IMR-90 (cell line): ENCODE measurements around the gene ZNF219. TPM values are rescaled to one million over a fixed set of nuclear protein-coding genes. Genes with fewer than 3 reads are reported as not detected.
A peak's percentile ranks its signal among the peaks of the same experiment; 100 is the strongest.

Experiments
- ATAC-seq: fragments of 200-7000 bp; cut with Tn5 transposase; 2 replicates; pipeline ENCODE4 v1.9.1; 2020; ENCODE audit warnings: low read depth, mild to moderate bottlenecking, moderate library complexity
- BruUV-seq: library from RNA; stranded (reverse); fragments of 400-500 nt; replicated peaks from 2 replicates; lab custom pipeline; 2021; lab: Mats Ljungman, UMichigan
- CTCF ChIA-PET: fragments of 300-600 bp; formaldehyde crosslinking; extraction: SDS; loops from one replicate; lab custom pipeline; 2021; ENCODE audit warnings: antibody characterized with exemption; lab: Yijun Ruan, JAX
- POLR2A ChIA-PET: fragments of 300-600 bp; sonication (Branson Sonifier 250); formaldehyde crosslinking; loops from one replicate; lab custom pipeline; 2022; ENCODE audit warnings: antibody characterized with exemption; ENCODE audit not compliant: unreplicated experiment; lab: Charles Lee
- DNase-seq: peaks from one replicate; pipeline ENCODE4 v3.0.0; 2013
- H2AFZ ChIP-seq: replicated peaks from 2 replicates; pipeline ENCODE3; 2013; ENCODE audit warnings: low read length, mild to moderate bottlenecking; ENCODE audit not compliant: poor library complexity
- H2AK5ac ChIP-seq: 2 replicates; pipeline ENCODE4 v1.6.1; 2013; ENCODE audit warnings: low read depth, low read length, inconsistent platforms
- H2AK9ac ChIP-seq: replicated peaks from 2 replicates; pipeline ENCODE3; 2013; ENCODE audit warnings: mild to moderate bottlenecking, low read depth, low read length, moderate library complexity; ENCODE audit not compliant: poor library complexity
- H2BK120ac ChIP-seq: 2 replicates; pipeline ENCODE4 v1.6.1; 2013; ENCODE audit warnings: low read depth, low read length, inconsistent platforms
- H2BK15ac ChIP-seq: 3 replicates; pipeline ENCODE4 v1.6.1; 2013; ENCODE audit warnings: low read depth, low read length, inconsistent platforms
- H2BK20ac ChIP-seq: 2 replicates; pipeline ENCODE4 v1.6.1; 2013; ENCODE audit warnings: low read depth, mild to moderate bottlenecking, inconsistent platforms, low read length, moderate library complexity
- H2BK5ac ChIP-seq: 2 replicates; pipeline ENCODE4 v1.6.1; 2013; ENCODE audit warnings: mild to moderate bottlenecking, low read depth, low read length, inconsistent platforms; ENCODE audit not compliant: poor library complexity, severe bottlenecking
- H3K14ac ChIP-seq: replicated peaks from 2 replicates; pipeline ENCODE4 v1.6.1; 2013; ENCODE audit warnings: low read depth, low read length, inconsistent platforms
- H3K18ac ChIP-seq: 2 replicates; pipeline ENCODE4 v1.6.1; 2013; ENCODE audit warnings: low read depth, low read length, control low read depth
- H3K23ac ChIP-seq: 2 replicates; pipeline ENCODE4 v1.6.1; 2013; ENCODE audit warnings: low read depth, low read length, inconsistent platforms
- H3K27ac ChIP-seq: 2 replicates; pipeline ENCODE4 v1.5.1; 2013; ENCODE audit warnings: mild to moderate bottlenecking, control low read depth, low read length; ENCODE audit not compliant: insufficient read depth
- H3K27me3 ChIP-seq: 2 replicates; pipeline ENCODE4 v1.6.1; 2013; ENCODE audit warnings: low read length; ENCODE audit not compliant: control insufficient read depth, insufficient read depth
- H3K36me3 ChIP-seq: 2 replicates; pipeline ENCODE4 v1.6.1; 2013; ENCODE audit warnings: low read length, mixed read lengths; ENCODE audit not compliant: control insufficient read depth, insufficient read depth
- H3K4ac ChIP-seq: 2 replicates; pipeline ENCODE4 v1.6.1; 2013; ENCODE audit warnings: low read depth, low read length, inconsistent platforms
- H3K4me1 ChIP-seq: 2 replicates; pipeline ENCODE4 v1.6.1; 2013; ENCODE audit warnings: low read length, mixed read lengths; ENCODE audit not compliant: control insufficient read depth, insufficient read depth
- H3K4me2 ChIP-seq: 2 replicates; pipeline ENCODE4 v1.6.1; 2013; ENCODE audit warnings: low read depth, mild to moderate bottlenecking, control low read depth, low read length, moderate library complexity
- H3K4me3 ChIP-seq: 2 replicates; pipeline ENCODE4 v1.5.1; 2013; ENCODE audit warnings: low read depth, mild to moderate bottlenecking, control low read depth, low read length, moderate library complexity; ENCODE audit not compliant: insufficient read depth
- H3K56ac ChIP-seq: 2 replicates; pipeline ENCODE4 v1.6.1; 2013; ENCODE audit warnings: low read length, inconsistent platforms; ENCODE audit not compliant: insufficient read depth; ENCODE audit errors: extremely low read depth
- H3K79me1 ChIP-seq, 2 experiments: 2 replicates each; pipeline ENCODE4 v1.6.1; 2013; ENCODE audit warnings: low read length in 2 of 2, inconsistent platforms in 1 of 2, low read depth in 1 of 2
- H3K9ac ChIP-seq: 2 replicates; pipeline ENCODE4 v1.6.1; 2013; ENCODE audit warnings: low read depth, low read length, control low read depth
- H3K9me1 ChIP-seq: 2 replicates; pipeline ENCODE4 v1.6.1; 2013; ENCODE audit warnings: low read length, inconsistent platforms; ENCODE audit not compliant: insufficient read depth
- H3K9me3 ChIP-seq: 2 replicates; pipeline ENCODE4 v1.6.1; 2013; ENCODE audit warnings: low read length; ENCODE audit not compliant: control insufficient read depth, insufficient read depth
- H4K20me1 ChIP-seq: 2 replicates; pipeline ENCODE4 v1.6.1; 2013; ENCODE audit warnings: low read length, inconsistent platforms; ENCODE audit not compliant: insufficient read depth
- H4K5ac ChIP-seq: 2 replicates; pipeline ENCODE4 v1.6.1; 2013; ENCODE audit warnings: mild to moderate bottlenecking, low read depth, low read length, control low read depth
- H4K8ac ChIP-seq, 2 experiments: 2 replicates each; pipeline ENCODE4 v1.6.1; 2013; ENCODE audit warnings: low read depth in 2 of 2, low read length in 2 of 2, control low read depth in 1 of 2, inconsistent platforms in 1 of 2
- H4K91ac ChIP-seq: 2 replicates; pipeline ENCODE4 v1.6.1; 2013; ENCODE audit warnings: low read depth, low read length, inconsistent platforms; ENCODE audit not compliant: insufficient read depth
- BHLHE40 ChIP-seq: fragments of 150-350 bp; IDR thresholded peaks from 2 replicates; pipeline ENCODE4 v1.6.1; 2016; ENCODE audit warnings: mild to moderate bottlenecking, low read depth, low read length
- CEBPB ChIP-seq: IDR thresholded peaks from 2 replicates; pipeline ENCODE4 v1.6.1; 2012; ENCODE audit warnings: low read depth, low read length, improper control_type of control experiment
- CHD1 ChIP-seq: IDR thresholded peaks from 2 replicates; pipeline ENCODE4 v1.6.1; 2012; ENCODE audit warnings: low read depth, low read length, improper control_type of control experiment
- CTCF ChIP-seq: conservative IDR thresholded peaks from 2 replicates; pipeline ENCODE4 v1.5.1; 2012; ENCODE audit warnings: mild to moderate bottlenecking, low read depth, low read length, improper control_type of control experiment
- FOS ChIP-seq: fragments of 150-350 bp; IDR thresholded peaks from 2 replicates; pipeline ENCODE4 v1.6.1; 2016; ENCODE audit warnings: low read depth, low read length
- MAZ ChIP-seq: IDR thresholded peaks from 2 replicates; pipeline ENCODE4 v1.6.1; 2012; ENCODE audit warnings: low read depth, mild to moderate bottlenecking, low read length, improper control_type of control experiment, moderate library complexity, borderline replicate concordance
- NFE2L2 ChIP-seq: fragments of 150-350 bp; IDR thresholded peaks from 2 replicates; pipeline ENCODE4 v1.6.1; 2016; ENCODE audit warnings: low read depth, mild to moderate bottlenecking, low read length
- POLR2A ChIP-seq: IDR thresholded peaks from 2 replicates; pipeline ENCODE4 v1.6.1; 2012; ENCODE audit warnings: mild to moderate bottlenecking, low read depth, low read length
- RCOR1 ChIP-seq: IDR thresholded peaks from 2 replicates; pipeline ENCODE4 v1.6.1; 2012; ENCODE audit warnings: mild to moderate bottlenecking, low read length, improper control_type of control experiment; ENCODE audit not compliant: insufficient replicate concordance
- SMC3 ChIP-seq: fragments of 150-350 bp; IDR thresholded peaks from 2 replicates; pipeline ENCODE4 v1.6.1; 2016; ENCODE audit warnings: low read depth, mild to moderate bottlenecking, antibody characterized with exemption, low read length, moderate library complexity
- WGBS, 2 experiments: methylation state at CpG; one replicate each; pipeline versions ENCODE4 v1.1.5 to v1.1.7; 2013; ENCODE audit warnings: missing lambda C conversion rate in 2 of 2; ENCODE audit not compliant: insufficient read length in 1 of 2; ENCODE audit errors: extremely low coverage in 2 of 2; 5-methylcytosine and 5-hydroxymethylcytosine counted together
- dilution Hi-C: fragments of 300-500 bp; cut with HindIII; formaldehyde crosslinking; loops from one replicate; pipeline ENCODE4 v1.14.3; 2018; ENCODE audit warnings: low sequenced_read_pairs; ENCODE audit not compliant: unreplicated experiment
- in situ Hi-C: fragments of 300-500 bp; cut with MboI; formaldehyde crosslinking; loops from 3 replicates; pipeline ENCODE4 v1.14.3; 2019; ENCODE audit warnings: low sequenced_read_pairs, inconsistent platforms, mixed read lengths
- intact Hi-C: fragments of 100-400 bp; cut with micrococcal nuclease; formaldehyde crosslinking; loops from 2 replicates; pipeline ENCODE4 v1.10.0; 2022
- polyA plus RNA-seq, 3 experiments: library from polyadenylated mRNA; depleted of rRNA; stranded (reverse); fragments of >200 nt; gene quantifications; 2 replicates each; pipeline ENCODE4 v1.2.3, GENCODE V29; 2012; ENCODE audit warnings: low replicate concordance in 1 of 3
- total RNA-seq: library from RNA; depleted of rRNA; stranded (reverse); fragments of >200 nt; gene quantifications from 2 replicates; pipeline ENCODE4 v1.2.3, GENCODE V29; 2012
- TF ChIP-seq, protein P1 (sequence below): fragments of 150-350 bp; IDR thresholded peaks from 2 replicates; pipeline ENCODE4 v1.6.1; 2016; ENCODE audit warnings: low read depth, mild to moderate bottlenecking, low read length, moderate library complexity, borderline replicate concordance
- TF ChIP-seq, protein P2 (sequence below): fragments of 150-350 bp; IDR thresholded peaks from 2 replicates; pipeline ENCODE4 v1.6.1; 2017; ENCODE audit warnings: mild to moderate bottlenecking, antibody characterized with exemption, low read length, low read depth

ZNF219 gene
- total and polyA plus RNA-seq, 2 of the 4 experiments (the other 2 are of a cell fraction): 0.90 to 3.8 TPM

DNA sequence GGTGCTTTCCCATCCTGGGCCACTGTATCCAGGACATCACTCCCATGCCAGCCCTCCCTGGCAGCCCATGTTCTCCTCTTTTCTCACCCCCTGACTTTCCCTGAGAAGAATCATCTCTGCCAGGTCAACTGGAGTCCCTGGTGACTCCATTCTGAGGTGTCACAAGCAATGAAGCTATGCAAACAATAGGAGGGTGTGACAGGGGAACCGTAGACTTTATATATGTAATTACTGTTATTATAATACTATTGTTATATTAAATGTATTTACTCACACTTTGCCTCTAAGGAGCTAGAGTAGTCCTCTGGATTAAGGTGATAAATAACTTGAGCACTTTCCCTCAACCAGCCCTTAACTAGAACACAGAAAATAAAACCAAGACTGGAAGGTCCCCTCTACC, 9.2 kb downstream of the ZNF219 start:
- Histone ChIP-seq H2AFZ (no peak overlapping the region), H4K91ac (no peak overlapping the region), H3K4me2 (no peak overlapping the region), H2BK15ac (no peak overlapping the region), H2BK20ac (no peak overlapping the region), H3K27ac (no peak overlapping the region), H2AK9ac (no peak overlapping the region), H3K56ac (no peak overlapping the region), H4K5ac (no peak overlapping the region), H4K8ac (no peak overlapping the region), H2BK120ac (no peak overlapping the region), H4K20me1 (peaks cover 6% of the 10 kb centered on the region), H3K4ac (no peak overlapping the region), H3K27me3 (no peaks in the 10 kb centered on the region), H3K4me3 (no peak overlapping the region), H3K9me1 (peaks cover 7% of the 10 kb centered on the region; the same call in 1 of the 2 replicates), H3K9me3 (no peaks in the 10 kb centered on the region), H3K14ac (no peak overlapping the region), H3K18ac (no peak overlapping the region), H3K4me1 (peaks cover 22% of the 10 kb centered on the region), H2AK5ac (no peak overlapping the region), H3K9ac (no peak overlapping the region), H2BK5ac (no peak overlapping the region), H3K36me3 (peaks cover 42% of the 10 kb centered on the region), H3K79me1 (peaks cover 3 to 18% of the 10 kb centered on the region in 2 experiments; a peak in 2 of 4 replicates), H3K23ac (no peak overlapping the region)
- TF ChIP-seq POLR2A (no peak), CTCF (no peak), NFE2L2 (no peak), CHD1 (no peak), CEBPB (no peak), MAZ (no peak), FOS (no peak), RCOR1 (no peak), SMC3 (no peak), BHLHE40 (no peak)
- TF ChIP-seq, protein P1, sequence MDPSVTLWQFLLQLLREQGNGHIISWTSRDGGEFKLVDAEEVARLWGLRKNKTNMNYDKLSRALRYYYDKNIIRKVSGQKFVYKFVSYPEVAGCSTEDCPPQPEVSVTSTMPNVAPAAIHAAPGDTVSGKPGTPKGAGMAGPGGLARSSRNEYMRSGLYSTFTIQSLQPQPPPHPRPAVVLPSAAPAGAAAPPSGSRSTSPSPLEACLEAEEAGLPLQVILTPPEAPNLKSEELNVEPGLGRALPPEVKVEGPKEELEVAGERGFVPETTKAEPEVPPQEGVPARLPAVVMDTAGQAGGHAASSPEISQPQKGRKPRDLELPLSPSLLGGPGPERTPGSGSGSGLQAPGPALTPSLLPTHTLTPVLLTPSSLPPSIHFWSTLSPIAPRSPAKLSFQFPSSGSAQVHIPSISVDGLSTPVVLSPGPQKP: no peak
- TF ChIP-seq, protein P2, sequence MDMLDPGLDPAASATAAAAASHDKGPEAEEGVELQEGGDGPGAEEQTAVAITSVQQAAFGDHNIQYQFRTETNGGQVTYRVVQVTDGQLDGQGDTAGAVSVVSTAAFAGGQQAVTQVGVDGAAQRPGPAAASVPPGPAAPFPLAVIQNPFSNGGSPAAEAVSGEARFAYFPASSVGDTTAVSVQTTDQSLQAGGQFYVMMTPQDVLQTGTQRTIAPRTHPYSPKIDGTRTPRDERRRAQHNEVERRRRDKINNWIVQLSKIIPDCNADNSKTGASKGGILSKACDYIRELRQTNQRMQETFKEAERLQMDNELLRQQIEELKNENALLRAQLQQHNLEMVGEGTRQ: no peak
- no CpG with 5 or more reads among the region's 1 CpG for WGBS, 2 experiments
- ChIA-PET POLR2A (no interaction called here), CTCF (interaction anchor here (0.7 to 2.5 kb wide), 4 partner anchors 15 to 74 kb away, joined by 3 to 10 read pairs (median 4); partner anchors contain the start of gene ARHGEF40)
- BruUV-seq: TSS peak; percentile 63
- ATAC-seq: no peak
- in situ Hi-C loops: loop anchor here (25.0 kb wide), 2 partner anchors 627 to 752 kb away; partner anchors contain the start of genes APEX1, CCNB1IP1, OSGEP and PARP2
- DNase-seq: no peak
- dilution Hi-C loops: no loop called here
- intact Hi-C loops: no loop called here
